Measurements from ENCODE around the gene RSL1D1. TPM values are rescaled to one million over a fixed set of nuclear protein-coding genes. Genes with fewer than 3 reads are reported as not detected.

Gene RSL1D1
- polyA plus RNA-seq, 3 donors: 46.1 to 182 (median 124) TPM

DNA sequence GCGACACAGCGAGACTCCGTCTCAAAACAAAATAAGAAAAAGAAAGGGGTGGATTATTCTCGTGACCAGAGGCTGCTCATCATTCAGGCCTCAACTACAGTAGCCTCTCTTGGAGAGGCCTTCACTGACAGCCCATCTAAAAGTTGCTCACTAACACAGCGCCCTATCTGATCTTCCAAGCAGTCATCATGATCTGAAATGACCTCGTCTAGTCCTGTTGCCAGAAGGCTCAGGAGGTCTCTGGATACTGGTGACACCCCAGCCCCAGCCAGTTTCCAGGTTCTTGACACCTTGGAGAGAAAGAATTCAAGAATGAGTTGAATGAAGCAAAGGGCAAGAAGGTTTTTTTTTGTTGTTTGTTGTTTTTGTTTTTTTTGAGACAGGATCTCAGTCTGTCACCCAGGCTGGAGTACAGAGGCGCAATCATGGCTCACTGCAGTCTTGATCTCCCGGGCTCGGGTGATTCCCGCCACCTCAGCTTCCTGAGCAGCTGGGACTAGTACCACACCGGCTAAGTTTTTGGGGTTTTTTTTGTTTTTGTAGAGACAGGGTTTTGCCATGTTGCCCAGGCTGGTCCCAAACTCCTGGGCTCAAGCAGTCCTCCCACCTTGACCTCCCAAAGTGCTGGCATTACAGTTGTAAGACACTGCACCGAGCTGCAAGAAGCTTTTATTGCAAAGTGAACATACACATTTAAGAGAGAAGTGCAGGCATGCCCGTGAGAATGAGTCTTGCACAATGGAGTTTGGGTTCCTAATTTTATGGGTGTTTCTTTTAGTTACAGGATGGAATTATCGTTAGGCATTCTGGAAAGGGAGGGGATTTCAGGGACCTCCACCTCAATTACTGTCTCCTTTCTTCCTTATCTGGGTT, 51.6 kb downstream of the RSL1D1 start:
- peaks cover 19% of the 10 kb centered on the region for H4K20me1 ChIP-seq (ENCODE audit: insufficient read depth, low read length)
- peak; percentile 54 to 82 (median 64) for DNase-seq
- peaks cover 13 to 18% of the 10 kb centered on the region in 2 donors for H3K36me3 Mint-ChIP-seq
- H3K4me1 Mint-ChIP-seq: peaks cover 53% of the 10 kb centered on the region
- H3K27me3 Mint-ChIP-seq (ENCODE audit: low read depth in 3 of 3): peaks cover 0 to 4% (median 1%) of the 10 kb centered on the region in 3 donors
- H3K9me3 Mint-ChIP-seq: peaks cover 0 to 9% (median 0%) of the 10 kb centered on the region in 7 donors
- TF ChIP-seq, protein P1, sequence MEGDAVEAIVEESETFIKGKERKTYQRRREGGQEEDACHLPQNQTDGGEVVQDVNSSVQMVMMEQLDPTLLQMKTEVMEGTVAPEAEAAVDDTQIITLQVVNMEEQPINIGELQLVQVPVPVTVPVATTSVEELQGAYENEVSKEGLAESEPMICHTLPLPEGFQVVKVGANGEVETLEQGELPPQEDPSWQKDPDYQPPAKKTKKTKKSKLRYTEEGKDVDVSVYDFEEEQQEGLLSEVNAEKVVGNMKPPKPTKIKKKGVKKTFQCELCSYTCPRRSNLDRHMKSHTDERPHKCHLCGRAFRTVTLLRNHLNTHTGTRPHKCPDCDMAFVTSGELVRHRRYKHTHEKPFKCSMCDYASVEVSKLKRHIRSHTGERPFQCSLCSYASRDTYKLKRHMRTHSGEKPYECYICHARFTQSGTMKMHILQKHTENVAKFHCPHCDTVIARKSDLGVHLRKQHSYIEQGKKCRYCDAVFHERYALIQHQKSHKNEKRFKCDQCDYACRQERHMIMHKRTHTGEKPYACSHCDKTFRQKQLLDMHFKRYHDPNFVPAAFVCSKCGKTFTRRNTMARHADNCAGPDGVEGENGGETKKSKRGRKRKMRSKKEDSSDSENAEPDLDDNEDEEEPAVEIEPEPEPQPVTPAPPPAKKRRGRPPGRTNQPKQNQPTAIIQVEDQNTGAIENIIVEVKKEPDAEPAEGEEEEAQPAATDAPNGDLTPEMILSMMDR (IDR thresholded peaks at IDR 0.05): no peak
- intact Hi-C loops (cut with micrococcal nuclease): loop anchor here (5.0 kb wide), 2 partner anchors 53 to 57 kb away; partner anchors contain the start of genes TXNDC11 (in 2 of the 2) and RSL1D1 (in 1 of the 2)
- H3K9me3 ChIP-seq (replicated peaks in 1 of 2; ENCODE audit: control insufficient read depth in 1 of 2, insufficient read depth in 1 of 2, low read length in 2 of 2): no peaks in the 10 kb centered on the region
- H3K4me3 ChIP-seq (replicated peaks in 1 of 3; ENCODE audit: low read depth in 2 of 3, low read length in 3 of 3): peak overlapping the region; percentile 4 to 99 (median 98)
- no peaks in the 10 kb centered on the region for H3K27me3 ChIP-seq (ENCODE audit: control insufficient read depth in 2 of 2, insufficient read depth in 2 of 2, low read length in 2 of 2)
- H3K36me3 ChIP-seq (replicated peaks in 1 of 2; ENCODE audit: control insufficient read depth in 1 of 2, insufficient read depth in 2 of 2, low read length in 2 of 2): peaks cover 0 to 5% of the 10 kb centered on the region in 2 donors
- H3K4me3 Mint-ChIP-seq: peak overlapping the region; percentile 92 to 99
- H3K27ac ChIP-seq (ENCODE audit: low read depth in 1 of 2, low read length in 2 of 2): peak overlapping the region; percentile 99 to 100
- peak overlapping the region; percentile 58 for H2AFZ ChIP-seq (ENCODE audit: insufficient read depth, low read depth, low read length, poor library complexity, severe bottlenecking)
- peaks cover 68% of the 10 kb centered on the region for H3K79me2 ChIP-seq (ENCODE audit: insufficient read depth, low read length)
- H3K9ac ChIP-seq (ENCODE audit: insufficient read depth, low read length, poor library complexity, severe bottlenecking): peak overlapping the region; percentile 97
- 62% methylated on average over 9 of the region's 14 CpGs for WGBS (ENCODE audit: insufficient coverage)
- H3K4me1 ChIP-seq (ENCODE audit: control insufficient read depth in 1 of 2, insufficient read depth in 2 of 2, low read length in 2 of 2): peaks cover 52 to 62% of the 10 kb centered on the region in 2 donors
- peak overlapping the region; percentile 97 to 99 (median 98) for H3K27ac Mint-ChIP-seq
- peak overlapping the region; percentile 95 for H3K4me2 ChIP-seq (replicated peaks; ENCODE audit: extremely low read depth, low read length, poor library complexity, severe bottlenecking)

DNA sequence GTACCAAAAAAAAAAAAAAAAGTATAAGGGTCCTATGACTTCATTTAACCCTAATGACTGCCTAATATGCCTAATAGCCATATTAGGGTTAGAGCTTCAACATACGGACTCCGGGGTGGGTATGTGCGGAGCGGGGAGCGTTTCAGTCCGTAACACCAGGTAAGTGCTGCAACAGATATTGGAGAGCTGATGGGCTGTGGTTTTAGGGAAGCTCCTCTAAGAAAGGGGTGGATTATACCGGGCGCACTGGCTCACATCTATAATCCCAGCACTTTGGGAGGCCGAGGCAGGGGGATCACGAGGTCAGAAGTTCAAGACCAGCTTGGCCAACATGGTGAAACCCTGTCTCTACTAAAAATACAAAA, 52.3 kb downstream of the RSL1D1 start:
- peak overlapping the region; percentile 97 for H3K9ac ChIP-seq (ENCODE audit: insufficient read depth, low read length, poor library complexity, severe bottlenecking)
- peaks cover 19 to 25% of the 10 kb centered on the region in 2 donors for H3K36me3 Mint-ChIP-seq
- peak overlapping the region; percentile 92 to 99 for H3K4me3 Mint-ChIP-seq
- no peak for DNase-seq
- no peaks in the 10 kb centered on the region for H3K9me3 ChIP-seq (replicated peaks in 1 of 2; ENCODE audit: control insufficient read depth in 1 of 2, insufficient read depth in 1 of 2, low read length in 2 of 2)
- H3K4me1 ChIP-seq (ENCODE audit: control insufficient read depth in 1 of 2, insufficient read depth in 2 of 2, low read length in 2 of 2): peaks cover 55 to 67% of the 10 kb centered on the region in 2 donors
- intact Hi-C loops (cut with micrococcal nuclease): loop anchor here (5.0 kb wide), 2 partner anchors 53 to 57 kb away; partner anchors contain the start of genes TXNDC11 (in 2 of the 2) and RSL1D1 (in 1 of the 2)
- H3K4me2 ChIP-seq (replicated peaks; ENCODE audit: extremely low read depth, low read length, poor library complexity, severe bottlenecking): peak overlapping the region; percentile 95
- H3K27me3 ChIP-seq (ENCODE audit: control insufficient read depth in 2 of 2, insufficient read depth in 2 of 2, low read length in 2 of 2): no peaks in the 10 kb centered on the region
- peaks cover 0 to 4% (median 1%) of the 10 kb centered on the region in 3 donors for H3K27me3 Mint-ChIP-seq (ENCODE audit: low read depth in 3 of 3)
- H3K9me3 Mint-ChIP-seq: peaks cover 0 to 9% (median 0%) of the 10 kb centered on the region in 7 donors
- H4K20me1 ChIP-seq (ENCODE audit: insufficient read depth, low read length): peaks cover 26% of the 10 kb centered on the region
- WGBS (ENCODE audit: insufficient coverage): no CpG with 5 or more reads among the region's 10 CpGs
- H3K27ac Mint-ChIP-seq: peak overlapping the region; percentile 97 to 99 (median 98)
- H3K27ac ChIP-seq (ENCODE audit: low read depth in 1 of 2, low read length in 2 of 2): peak overlapping the region; percentile 99 to 100
- peaks cover 3 to 13% of the 10 kb centered on the region in 2 donors for H3K36me3 ChIP-seq (replicated peaks in 1 of 2; ENCODE audit: control insufficient read depth in 1 of 2, insufficient read depth in 2 of 2, low read length in 2 of 2)
- H3K79me2 ChIP-seq (ENCODE audit: insufficient read depth, low read length): peaks cover 76% of the 10 kb centered on the region
- no peak overlapping the region for H2AFZ ChIP-seq (ENCODE audit: insufficient read depth, low read depth, low read length, poor library complexity, severe bottlenecking)
- peaks cover 60% of the 10 kb centered on the region for H3K4me1 Mint-ChIP-seq
- TF ChIP-seq, protein P1 (IDR thresholded peaks at IDR 0.05): no peak
- H3K4me3 ChIP-seq (replicated peaks in 1 of 3; ENCODE audit: low read depth in 2 of 3, low read length in 3 of 3): peak overlapping the region; percentile 78 to 99 (median 98)

Data from CD14-positive monocyte (primary cell).